ENCODE data around the gene WFDC1. TPM values are rescaled to one million over a fixed set of nuclear protein-coding genes. Genes with fewer than 3 reads are reported as not detected.

Gene WFDC1
- polyA plus RNA-seq, 3 donors: 1.9 to 3.8 (median 3.5) TPM

GRCh38 chr16:84360170-84360569, 65.5 kb downstream of the WFDC1 start:
- DNase-seq (ENCODE audit: extremely low read depth in 1 of 11, low read depth in 9 of 11, low spot score in 4 of 11): no peak

- no peak for DNase-seq (ENCODE audit: extremely low read depth in 1 of 11, low read depth in 9 of 11, low spot score in 4 of 11)
Observed at GRCh38 chr16:84360748-84361147, 66.1 kb downstream of the WFDC1 start.

- DNase-seq (ENCODE audit: extremely low read depth in 1 of 11, low read depth in 9 of 11, low spot score in 4 of 11): no peak
Observed at GRCh38 chr16:84361546-84361945, 66.9 kb downstream of the WFDC1 start.

- DNase-seq (ENCODE audit: extremely low read depth in 1 of 11, low read depth in 9 of 11, low spot score in 4 of 11): no peak
Observed at GRCh38 chr16:84362471-84362941, 67.8 kb downstream of the WFDC1 start.

GRCh38 chr16:84366208-84366607, 71.5 kb downstream of the WFDC1 start:
- DNase-seq (ENCODE audit: extremely low read depth in 1 of 11, low read depth in 9 of 11, low spot score in 4 of 11): no peak

- DNase-seq (ENCODE audit: extremely low read depth in 1 of 11, low read depth in 9 of 11, low spot score in 4 of 11): no peak
Observed at GRCh38 chr16:84367297-84367680, 72.6 kb downstream of the WFDC1 start.

GRCh38 chr16:84367750-84368307, 73.2 kb downstream of the WFDC1 start:
- DNase-seq (ENCODE audit: extremely low read depth in 1 of 11, low read depth in 9 of 11, low spot score in 4 of 11): peak in 1 of 11 donors; percentile 13

- DNase-seq (ENCODE audit: extremely low read depth in 1 of 11, low read depth in 9 of 11, low spot score in 4 of 11): peak in 3 of 11 donors; percentile 16 to 27 (median 21)
Observed at GRCh38 chr16:84368308-84368996, 73.8 kb downstream of the WFDC1 start, which contains the start of gene ATP2C2. Gene ATP2C2, plus strand, starts transcription at chr16:84368538. Its CDS starts 78 bp downstream, at chr16:84368616.

GRCh38 chr16:84369105-84369504, 74.4 kb downstream of the WFDC1 start:
- DNase-seq (ENCODE audit: extremely low read depth in 1 of 11, low read depth in 9 of 11, low spot score in 4 of 11): no peak

- DNase-seq (ENCODE audit: extremely low read depth in 1 of 11, low read depth in 9 of 11, low spot score in 4 of 11): no peak
Observed at GRCh38 chr16:84369938-84370627, 75.4 kb downstream of the WFDC1 start.

- no peak for DNase-seq (ENCODE audit: extremely low read depth in 1 of 11, low read depth in 9 of 11, low spot score in 4 of 11)
Observed at GRCh38 chr16:84370723-84371552, 76.3 kb downstream of the WFDC1 start.

GRCh38 chr16:84371553-84371865, 76.8 kb downstream of the WFDC1 start:
- no peak for DNase-seq (ENCODE audit: extremely low read depth in 1 of 11, low read depth in 9 of 11, low spot score in 4 of 11)

- no peak for DNase-seq (ENCODE audit: extremely low read depth in 1 of 11, low read depth in 9 of 11, low spot score in 4 of 11)
Observed at GRCh38 chr16:84373907-84374489, 79.3 kb downstream of the WFDC1 start.

GRCh38 chr16:84378099-84378498, 83.4 kb downstream of the WFDC1 start:
- no peak for DNase-seq (ENCODE audit: extremely low read depth in 1 of 11, low read depth in 9 of 11, low spot score in 4 of 11)

GRCh38 chr16:84378567-84378966, 83.9 kb downstream of the WFDC1 start:
- no peak for DNase-seq (ENCODE audit: extremely low read depth in 1 of 11, low read depth in 9 of 11, low spot score in 4 of 11)

- no peak for DNase-seq (ENCODE audit: extremely low read depth in 1 of 11, low read depth in 9 of 11, low spot score in 4 of 11)
Observed at GRCh38 chr16:84379008-84379708, 84.5 kb downstream of the WFDC1 start.
